Measurements from ENCODE around the gene ADGRL4. TPM values are rescaled to one million over a fixed set of nuclear protein-coding genes. Genes with fewer than 3 reads are reported as not detected.

The ADGRL4 gene
- total RNA-seq, 1 donor from 2014 or later: 198 TPM

DNA sequence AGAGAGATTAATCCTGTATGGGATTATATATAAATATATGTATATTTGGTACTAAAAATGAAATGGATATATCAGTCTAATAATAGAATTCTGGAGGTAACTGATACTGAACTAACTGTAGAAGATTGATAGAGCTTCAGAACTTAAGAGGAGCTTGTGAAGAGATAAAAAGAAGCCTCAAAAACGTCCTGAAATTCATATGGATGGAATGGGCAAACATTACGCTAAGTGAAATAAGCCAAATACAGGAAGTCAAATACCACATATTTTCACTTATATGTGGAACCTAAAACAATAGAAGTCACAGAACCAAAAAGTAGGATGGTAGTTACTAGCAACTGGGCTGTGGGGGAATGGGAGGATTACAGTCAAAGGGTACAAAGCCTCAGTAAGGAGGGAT, 36.0 kb upstream of the ADGRL4 start:
- no peaks in the 10 kb centered on the region for H3K27me3 Mint-ChIP-seq (ENCODE audit: unreplicated experiment)
- no peak for DNase-seq (ENCODE audit: low spot score)
- H3K27ac Mint-ChIP-seq (ENCODE audit: unreplicated experiment): no peak overlapping the region
- H3K4me3 Mint-ChIP-seq (ENCODE audit: unreplicated experiment): no peak overlapping the region
- peaks cover 4% of the 10 kb centered on the region for H3K4me1 Mint-ChIP-seq (ENCODE audit: unreplicated experiment)
- TF ChIP-seq, protein P1, sequence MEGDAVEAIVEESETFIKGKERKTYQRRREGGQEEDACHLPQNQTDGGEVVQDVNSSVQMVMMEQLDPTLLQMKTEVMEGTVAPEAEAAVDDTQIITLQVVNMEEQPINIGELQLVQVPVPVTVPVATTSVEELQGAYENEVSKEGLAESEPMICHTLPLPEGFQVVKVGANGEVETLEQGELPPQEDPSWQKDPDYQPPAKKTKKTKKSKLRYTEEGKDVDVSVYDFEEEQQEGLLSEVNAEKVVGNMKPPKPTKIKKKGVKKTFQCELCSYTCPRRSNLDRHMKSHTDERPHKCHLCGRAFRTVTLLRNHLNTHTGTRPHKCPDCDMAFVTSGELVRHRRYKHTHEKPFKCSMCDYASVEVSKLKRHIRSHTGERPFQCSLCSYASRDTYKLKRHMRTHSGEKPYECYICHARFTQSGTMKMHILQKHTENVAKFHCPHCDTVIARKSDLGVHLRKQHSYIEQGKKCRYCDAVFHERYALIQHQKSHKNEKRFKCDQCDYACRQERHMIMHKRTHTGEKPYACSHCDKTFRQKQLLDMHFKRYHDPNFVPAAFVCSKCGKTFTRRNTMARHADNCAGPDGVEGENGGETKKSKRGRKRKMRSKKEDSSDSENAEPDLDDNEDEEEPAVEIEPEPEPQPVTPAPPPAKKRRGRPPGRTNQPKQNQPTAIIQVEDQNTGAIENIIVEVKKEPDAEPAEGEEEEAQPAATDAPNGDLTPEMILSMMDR (IDR thresholded peaks at IDR 0.05; ENCODE audit: unreplicated experiment): no peak
- peaks cover 10% of the 10 kb centered on the region for H3K9me3 Mint-ChIP-seq (ENCODE audit: unreplicated experiment)
- peaks cover 14% of the 10 kb centered on the region for H3K36me3 Mint-ChIP-seq (ENCODE audit: low read depth, unreplicated experiment)

DNA sequence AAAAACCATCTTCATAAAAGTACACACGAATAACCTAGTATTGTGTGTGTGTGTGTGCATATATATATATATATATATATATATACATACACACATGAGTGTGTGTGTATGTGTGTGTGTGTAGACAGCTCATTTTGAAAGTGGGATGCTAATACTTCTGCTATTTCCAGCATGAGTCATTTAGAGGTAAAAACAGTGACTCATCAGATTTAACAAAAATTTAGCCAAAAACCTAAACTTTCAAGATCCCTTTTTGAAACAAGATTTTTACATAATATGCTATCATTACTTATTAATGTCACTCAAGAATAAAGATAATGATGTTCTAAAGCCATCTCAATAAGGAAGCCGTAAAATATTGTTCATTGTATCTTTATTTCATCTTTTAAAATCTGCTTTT, 35.6 kb upstream of the ADGRL4 start:
- H3K27me3 Mint-ChIP-seq (ENCODE audit: unreplicated experiment): no peaks in the 10 kb centered on the region
- peaks cover 19% of the 10 kb centered on the region for H3K36me3 Mint-ChIP-seq (ENCODE audit: low read depth, unreplicated experiment)
- peaks cover 4% of the 10 kb centered on the region for H3K4me1 Mint-ChIP-seq (ENCODE audit: unreplicated experiment)
- H3K4me3 Mint-ChIP-seq (ENCODE audit: unreplicated experiment): no peak overlapping the region
- TF ChIP-seq, protein P1 (IDR thresholded peaks at IDR 0.05; ENCODE audit: unreplicated experiment): no peak
- no peak for DNase-seq (ENCODE audit: low spot score)
- H3K9me3 Mint-ChIP-seq (ENCODE audit: unreplicated experiment): peaks cover 10% of the 10 kb centered on the region
- H3K27ac Mint-ChIP-seq (ENCODE audit: unreplicated experiment): no peak overlapping the region

DNA sequence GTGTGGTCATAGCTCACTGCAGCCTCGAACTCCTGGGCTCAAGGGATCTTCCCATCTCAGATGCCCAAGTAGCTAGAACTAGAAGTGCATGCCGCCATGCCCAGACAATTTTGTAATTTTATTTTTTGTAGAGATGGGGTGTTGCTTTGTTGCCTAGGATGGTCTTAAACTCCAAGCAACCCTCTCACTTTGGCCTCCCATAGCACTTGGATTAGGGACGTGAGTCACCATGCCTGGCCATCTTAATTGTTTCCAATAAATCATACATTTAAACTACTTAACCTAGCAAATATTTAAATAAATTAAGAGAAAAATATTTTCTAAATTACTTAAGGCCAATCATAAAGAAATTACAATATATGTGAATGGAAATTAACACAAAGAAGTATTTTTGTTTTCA, 35.1 kb upstream of the ADGRL4 start:
- Mint-ChIP-seq H3K4me3 (ENCODE audit: unreplicated experiment) (no peak overlapping the region), H3K4me1 (ENCODE audit: unreplicated experiment) (peaks cover 4% of the 10 kb centered on the region), H3K9me3 (ENCODE audit: unreplicated experiment) (peaks cover 10% of the 10 kb centered on the region), H3K27ac (ENCODE audit: unreplicated experiment) (no peak overlapping the region), H3K36me3 (ENCODE audit: low read depth, unreplicated experiment) (peaks cover 20% of the 10 kb centered on the region), H3K27me3 (ENCODE audit: unreplicated experiment) (no peaks in the 10 kb centered on the region)
- TF ChIP-seq, protein P1 (IDR thresholded peaks at IDR 0.05; ENCODE audit: unreplicated experiment): no peak
- DNase-seq (ENCODE audit: low spot score): no peak

DNA sequence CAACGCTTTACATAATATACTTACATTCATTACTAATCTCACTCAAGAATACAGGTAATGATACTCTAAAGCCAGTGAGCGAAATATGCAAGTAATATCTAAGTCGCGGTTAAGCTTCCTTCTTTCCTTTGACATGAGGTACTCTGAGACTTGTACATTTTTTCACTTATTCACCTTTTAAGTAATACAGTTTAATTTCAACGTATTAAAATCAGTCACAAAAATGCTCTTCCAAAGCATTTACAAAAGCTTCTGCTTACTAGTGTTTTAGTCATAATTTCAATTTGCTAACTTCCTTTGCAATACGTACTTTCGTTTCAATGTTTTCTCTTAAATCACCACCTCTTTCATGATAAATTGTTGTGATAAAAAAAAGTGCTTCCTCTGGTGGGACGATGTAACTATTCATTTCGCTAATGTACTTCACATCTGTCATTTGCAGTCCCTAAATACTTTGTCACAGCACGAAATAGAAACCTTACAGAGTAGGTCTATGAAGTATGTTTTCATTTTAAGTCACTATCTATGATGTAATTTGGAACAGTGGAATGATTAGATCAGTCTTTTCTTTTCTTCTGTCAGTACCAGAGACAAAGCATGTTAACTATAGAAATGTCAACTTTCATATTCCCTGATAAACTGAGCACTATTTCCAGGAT, 34.0 kb upstream of the ADGRL4 start:
- Mint-ChIP-seq H3K36me3 (ENCODE audit: low read depth, unreplicated experiment) (peaks cover 31% of the 10 kb centered on the region), H3K27me3 (ENCODE audit: unreplicated experiment) (no peaks in the 10 kb centered on the region), H3K4me3 (ENCODE audit: unreplicated experiment) (no peak overlapping the region), H3K27ac (ENCODE audit: unreplicated experiment) (no peak overlapping the region), H3K9me3 (ENCODE audit: unreplicated experiment) (peaks cover 10% of the 10 kb centered on the region), H3K4me1 (ENCODE audit: unreplicated experiment) (peaks cover 4% of the 10 kb centered on the region)
- TF ChIP-seq, protein P1 (IDR thresholded peaks at IDR 0.05; ENCODE audit: unreplicated experiment): no peak
- no peak for DNase-seq (ENCODE audit: low spot score)

DNA sequence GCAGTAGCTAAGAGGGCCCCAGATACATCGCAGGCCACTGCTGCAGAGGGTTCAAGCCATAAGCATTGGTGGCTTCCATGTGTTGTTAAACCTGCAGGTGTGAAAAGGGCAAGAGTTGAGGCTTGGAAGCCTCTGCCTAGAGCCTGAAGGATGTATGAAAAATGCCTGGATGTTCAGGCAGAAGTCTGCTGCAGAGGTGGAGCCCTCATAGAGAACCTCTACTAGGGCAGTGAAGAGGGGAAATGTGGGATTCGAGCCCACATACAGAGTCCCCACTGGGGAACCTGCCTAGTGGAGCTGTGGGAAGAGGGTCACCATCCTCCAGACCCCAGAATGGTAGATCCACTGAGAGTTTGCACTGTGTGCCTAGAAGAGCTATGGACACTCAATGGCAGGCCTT, 30.6 kb upstream of the ADGRL4 start:
- Mint-ChIP-seq H3K4me1 (ENCODE audit: unreplicated experiment) (no peaks in the 10 kb centered on the region), H3K27ac (ENCODE audit: unreplicated experiment) (no peak overlapping the region), H3K27me3 (ENCODE audit: unreplicated experiment) (no peaks in the 10 kb centered on the region), H3K36me3 (ENCODE audit: low read depth, unreplicated experiment) (peaks cover 31% of the 10 kb centered on the region), H3K9me3 (ENCODE audit: unreplicated experiment) (peaks cover 10% of the 10 kb centered on the region), H3K4me3 (ENCODE audit: unreplicated experiment) (no peak overlapping the region)
- TF ChIP-seq, protein P1 (IDR thresholded peaks at IDR 0.05; ENCODE audit: unreplicated experiment): no peak
- DNase-seq (ENCODE audit: low spot score): no peak

Data from endothelial cell (in vitro differentiated cells).